Measurements from ENCODE around the gene TIPRL. TPM values are rescaled to one million over a fixed set of nuclear protein-coding genes. Genes with fewer than 3 reads are reported as not detected.

TIPRL gene
- total and polyA plus RNA-seq, 7 donors: 19.3 to 31.0 (median 30.7) TPM

DNA sequence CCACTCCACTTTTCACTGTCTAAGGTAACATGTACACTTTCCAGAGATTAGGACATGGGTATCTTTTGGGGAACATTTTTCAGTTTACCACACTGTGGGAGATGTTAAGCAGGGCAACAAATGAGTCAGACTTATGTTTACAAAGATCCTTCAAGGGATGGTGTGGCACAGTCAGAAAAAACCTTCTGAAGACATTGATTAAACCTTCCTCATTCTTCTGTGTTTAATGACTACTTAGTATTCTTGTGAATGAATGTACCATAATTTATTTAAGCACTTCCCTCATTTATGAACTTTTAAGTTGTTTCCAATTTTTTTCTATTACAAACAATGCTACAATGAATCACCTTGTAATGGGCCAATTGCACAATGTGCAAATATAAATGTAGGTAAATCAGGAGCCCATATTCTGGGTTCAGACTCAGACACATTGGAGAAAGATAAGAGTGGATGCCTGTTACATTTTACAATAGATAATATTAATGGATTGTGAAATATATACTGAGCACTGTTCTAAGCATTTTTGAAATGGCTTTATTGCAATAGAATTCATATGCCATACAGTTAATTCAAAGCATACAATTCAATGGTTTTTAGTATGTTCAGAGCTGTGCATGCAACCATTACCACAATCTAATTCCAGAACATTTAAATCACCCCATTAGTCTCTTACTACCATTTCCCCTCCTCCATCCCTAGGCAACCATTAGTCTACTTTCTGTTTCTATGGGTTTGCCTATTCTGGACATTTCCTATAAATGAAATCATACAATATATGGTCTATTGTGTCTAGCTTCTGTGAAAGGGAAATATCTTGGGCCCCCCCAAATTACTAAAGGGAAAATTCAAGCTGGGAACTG, 45.1 kb downstream of the TIPRL start:
- DNase-seq: no peak
- Histone ChIP-seq H3K27ac (no peak overlapping the region), H3K9me3 (no peaks in the 10 kb centered on the region), H3K4me1 (peaks cover 0 to 27% (median 24%) of the 10 kb centered on the region in 4 donors), H3K36me3 (no peaks in the 10 kb centered on the region), H3K27me3 (no peaks in the 10 kb centered on the region), H3K4me3 (no peak overlapping the region)
- intact Hi-C loops (cut with DNase I): loop anchor here (10.0 kb wide), 1 partner anchor 881 kb away; the partner anchor contains the start of gene ATP1B1
- TF ChIP-seq EP300 (IDR thresholded peaks at IDR 0.05) (no peak), POLR2A (IDR thresholded peaks at IDR 0.05) (no peak), POLR2AphosphoS5 (IDR thresholded peaks at IDR 0.05) (no peak)
- TF ChIP-seq, protein P1, sequence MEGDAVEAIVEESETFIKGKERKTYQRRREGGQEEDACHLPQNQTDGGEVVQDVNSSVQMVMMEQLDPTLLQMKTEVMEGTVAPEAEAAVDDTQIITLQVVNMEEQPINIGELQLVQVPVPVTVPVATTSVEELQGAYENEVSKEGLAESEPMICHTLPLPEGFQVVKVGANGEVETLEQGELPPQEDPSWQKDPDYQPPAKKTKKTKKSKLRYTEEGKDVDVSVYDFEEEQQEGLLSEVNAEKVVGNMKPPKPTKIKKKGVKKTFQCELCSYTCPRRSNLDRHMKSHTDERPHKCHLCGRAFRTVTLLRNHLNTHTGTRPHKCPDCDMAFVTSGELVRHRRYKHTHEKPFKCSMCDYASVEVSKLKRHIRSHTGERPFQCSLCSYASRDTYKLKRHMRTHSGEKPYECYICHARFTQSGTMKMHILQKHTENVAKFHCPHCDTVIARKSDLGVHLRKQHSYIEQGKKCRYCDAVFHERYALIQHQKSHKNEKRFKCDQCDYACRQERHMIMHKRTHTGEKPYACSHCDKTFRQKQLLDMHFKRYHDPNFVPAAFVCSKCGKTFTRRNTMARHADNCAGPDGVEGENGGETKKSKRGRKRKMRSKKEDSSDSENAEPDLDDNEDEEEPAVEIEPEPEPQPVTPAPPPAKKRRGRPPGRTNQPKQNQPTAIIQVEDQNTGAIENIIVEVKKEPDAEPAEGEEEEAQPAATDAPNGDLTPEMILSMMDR (IDR thresholded peaks at IDR 0.05): no peak

DNA sequence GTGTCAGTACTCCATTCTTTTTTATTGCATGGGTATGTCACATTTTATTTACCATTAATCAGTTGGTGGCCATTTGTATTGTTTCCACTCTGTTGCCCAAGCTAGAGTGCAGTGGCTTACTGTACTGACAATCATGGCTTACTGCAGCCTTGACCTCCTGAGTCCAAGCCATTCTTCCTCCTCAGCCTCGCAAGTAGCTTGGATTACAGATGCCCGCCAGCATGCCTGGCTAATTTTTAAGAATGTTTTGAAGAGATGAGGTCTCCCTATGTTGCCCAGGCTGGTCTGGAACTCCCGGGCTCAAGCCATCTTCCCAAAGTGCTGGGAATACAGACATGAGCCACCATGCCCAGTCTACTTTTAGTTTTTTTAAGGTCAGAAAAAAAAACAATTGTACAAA, 46.2 kb downstream of the TIPRL start:
- Histone ChIP-seq H3K27ac (no peak overlapping the region), H3K4me3 (peak overlapping the region in 1 of 4 donors; percentile 86)
- 88 to 97% methylated on average over 3 of the region's 3 CpGs for WGBS, 2 donors

DNA sequence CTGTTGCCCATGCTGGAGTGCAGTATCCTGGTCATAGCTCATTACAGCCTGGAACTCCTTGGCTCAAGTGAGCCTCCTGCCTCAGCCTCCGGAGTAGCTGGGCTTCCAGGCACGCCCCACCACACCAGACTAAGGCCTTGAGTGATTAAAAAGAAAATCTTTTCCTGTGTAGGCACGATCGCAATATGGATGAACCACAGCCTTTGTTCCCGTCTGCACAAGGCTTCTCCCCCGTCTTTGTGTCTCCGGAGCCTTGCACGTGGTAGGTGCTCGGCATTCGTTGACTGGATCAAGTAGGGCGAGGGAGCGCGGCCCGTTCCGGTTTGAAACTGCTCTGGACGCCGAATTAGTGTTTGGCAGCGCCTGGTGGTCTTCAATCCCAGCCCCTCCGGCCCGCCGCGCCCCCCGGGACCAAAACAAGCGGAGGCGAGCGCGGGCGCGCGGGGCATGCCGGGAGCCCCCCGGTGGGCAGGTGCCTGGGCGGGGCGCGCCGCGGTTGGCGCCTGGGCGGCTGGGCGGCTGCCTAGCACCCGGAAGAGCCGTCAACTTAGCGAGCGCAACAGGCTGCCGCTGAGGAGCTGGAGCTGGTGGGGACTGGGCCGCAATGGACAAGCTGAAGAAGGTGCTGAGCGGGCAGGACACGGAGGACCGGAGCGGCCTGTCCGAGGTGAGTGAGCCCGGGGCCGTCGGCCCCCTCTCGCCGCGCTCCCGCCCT, 46.9 kb downstream of the TIPRL start, which contains the start of gene SFT2D2:
SFT2D2 (plus strand) TSS at position 529 of the 715 bp plus-strand sequence; CDS start at position 605, 76 bp downstream.
- Histone ChIP-seq H3K27ac (peak within 1 kb of the TSS; percentile 85 to 93 (median 90)), H3K4me3 (peak within 1 kb of the TSS; percentile 75 to 95 (median 82)), H3K4me1 (peaks cover 0 to 44% (median 40%) of the 10 kb centered on the region in 4 donors), H3K27me3 (no peaks in the 10 kb centered on the region), H3K36me3 (peaks cover 0 to 5% (median 0%) of the 10 kb centered on the region in 4 donors), H3K9me3 (no peaks in the 10 kb centered on the region)
- 2 to 3% methylated on average over 58 of the region's 58 CpGs for WGBS, 2 donors
- intact Hi-C loops (cut with DNase I): loop anchor here (5.0 to 10.0 kb wide), 2 partner anchors 88 to 879 kb away; partner anchors contain the start of genes ATP1B1 and GPR161
- DNase-seq: peak; percentile 88
- peak; percentile 41 to 58 for TF ChIP-seq POLR2A (IDR thresholded peaks at IDR 0.05)
- TF ChIP-seq EP300 (IDR thresholded peaks at IDR 0.05): no peak
- TF ChIP-seq, protein P1 (IDR thresholded peaks at IDR 0.05): no peak
- peak; percentile 64 to 93 (median 89) for TF ChIP-seq POLR2AphosphoS5 (IDR thresholded peaks at IDR 0.05)

More for the DNA sequence above, 46.2 kb downstream of the TIPRL start:
- Histone ChIP-seq H3K36me3 (no peaks in the 10 kb centered on the region), H3K4me1 (peaks cover 0 to 37% (median 34%) of the 10 kb centered on the region in 4 donors), H3K9me3 (no peaks in the 10 kb centered on the region), H3K27me3 (no peaks in the 10 kb centered on the region)
- DNase-seq: no peak
- intact Hi-C loops (cut with DNase I): loop anchor here (5.0 to 10.0 kb wide), 2 partner anchors 88 to 880 kb away; partner anchors contain the start of genes ATP1B1 and GPR161
- TF ChIP-seq EP300 (IDR thresholded peaks at IDR 0.05) (no peak), POLR2AphosphoS5 (IDR thresholded peaks at IDR 0.05) (no peak), POLR2A (IDR thresholded peaks at IDR 0.05) (no peak)
- TF ChIP-seq, protein P1 (IDR thresholded peaks at IDR 0.05): no peak

DNA sequence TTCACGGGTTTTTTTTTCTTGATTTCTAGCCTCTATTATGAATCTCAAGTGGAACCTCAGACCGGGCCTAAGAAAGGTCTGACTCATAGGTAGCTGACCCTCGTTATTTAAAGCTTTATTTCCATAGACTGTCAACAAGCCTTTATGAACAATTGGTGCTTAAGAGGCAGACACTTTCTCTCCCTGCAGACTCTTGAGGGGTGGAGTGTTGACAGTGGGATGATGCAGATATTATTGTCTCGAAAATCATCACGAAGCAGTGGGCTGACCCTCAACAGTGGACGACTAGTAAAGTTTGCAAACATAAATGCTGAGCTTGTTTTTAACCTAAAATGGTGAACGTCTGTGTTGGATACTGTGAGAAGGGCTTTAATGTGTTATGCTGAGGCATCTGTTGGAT, 48.9 kb downstream of the TIPRL start:
- H3K36me3 ChIP-seq: peaks cover 7 to 21% (median 10%) of the 10 kb centered on the region in 4 donors
- 57 to 64% methylated on average over 7 of the region's 7 CpGs for WGBS, 2 donors

More for the DNA sequence above, 48.9 kb downstream of the TIPRL start:
- Histone ChIP-seq H3K27ac (peak overlapping the region; percentile 85 to 93 (median 90)), H3K4me1 (peaks cover 0 to 55% (median 47%) of the 10 kb centered on the region in 4 donors), H3K9me3 (no peaks in the 10 kb centered on the region), H3K27me3 (no peaks in the 10 kb centered on the region), H3K4me3 (peak overlapping the region; percentile 75 to 95 (median 82))
- TF ChIP-seq EP300 (IDR thresholded peaks at IDR 0.05) (no peak), POLR2AphosphoS5 (IDR thresholded peaks at IDR 0.05) (no peak), POLR2A (IDR thresholded peaks at IDR 0.05) (no peak)
- TF ChIP-seq, protein P1 (IDR thresholded peaks at IDR 0.05): no peak
- DNase-seq: no peak
- intact Hi-C loops (cut with DNase I): loop anchor here (1.0 to 10.0 kb wide), 3 partner anchors 48 to 877 kb away; partner anchors contain the start of genes ATP1B1 and GPR161
